Measurements from ENCODE around the gene ZNF846. TPM values are rescaled to one million over a fixed set of nuclear protein-coding genes. Genes with fewer than 3 reads are reported as not detected.

ZNF846 gene
- total RNA-seq, 1 donor from 2014 or later: 12.8 TPM

DNA sequence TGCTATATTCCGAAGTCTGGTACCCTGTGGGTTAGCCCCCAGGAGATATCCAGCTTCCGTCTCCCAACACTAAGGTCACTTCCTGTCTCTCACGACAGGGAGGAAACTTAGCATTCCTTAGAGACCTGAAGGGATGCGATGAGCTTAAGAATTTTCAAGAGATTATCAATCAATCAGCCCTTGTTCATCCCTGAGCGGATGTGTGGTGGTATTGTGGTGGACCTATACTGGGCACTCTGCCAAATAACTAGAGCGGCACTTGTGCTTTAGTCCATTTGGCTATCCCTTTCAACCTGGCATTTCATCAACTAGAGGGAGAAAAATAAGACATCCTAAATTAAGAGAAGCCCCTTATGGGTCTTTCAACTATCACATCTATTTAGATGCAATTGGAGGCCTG, 62.7 kb downstream of the ZNF846 start:
- H3K4me3 ChIP-seq: no peak overlapping the region
- TF ChIP-seq, protein P1, sequence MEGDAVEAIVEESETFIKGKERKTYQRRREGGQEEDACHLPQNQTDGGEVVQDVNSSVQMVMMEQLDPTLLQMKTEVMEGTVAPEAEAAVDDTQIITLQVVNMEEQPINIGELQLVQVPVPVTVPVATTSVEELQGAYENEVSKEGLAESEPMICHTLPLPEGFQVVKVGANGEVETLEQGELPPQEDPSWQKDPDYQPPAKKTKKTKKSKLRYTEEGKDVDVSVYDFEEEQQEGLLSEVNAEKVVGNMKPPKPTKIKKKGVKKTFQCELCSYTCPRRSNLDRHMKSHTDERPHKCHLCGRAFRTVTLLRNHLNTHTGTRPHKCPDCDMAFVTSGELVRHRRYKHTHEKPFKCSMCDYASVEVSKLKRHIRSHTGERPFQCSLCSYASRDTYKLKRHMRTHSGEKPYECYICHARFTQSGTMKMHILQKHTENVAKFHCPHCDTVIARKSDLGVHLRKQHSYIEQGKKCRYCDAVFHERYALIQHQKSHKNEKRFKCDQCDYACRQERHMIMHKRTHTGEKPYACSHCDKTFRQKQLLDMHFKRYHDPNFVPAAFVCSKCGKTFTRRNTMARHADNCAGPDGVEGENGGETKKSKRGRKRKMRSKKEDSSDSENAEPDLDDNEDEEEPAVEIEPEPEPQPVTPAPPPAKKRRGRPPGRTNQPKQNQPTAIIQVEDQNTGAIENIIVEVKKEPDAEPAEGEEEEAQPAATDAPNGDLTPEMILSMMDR (IDR thresholded peaks at IDR 0.05): no peak
- H3K27ac ChIP-seq: no peak overlapping the region
- H3K27me3 ChIP-seq: no peaks in the 10 kb centered on the region
- DNase-seq (ENCODE audit: extremely low spot score in 2 of 2): no peak
- intact Hi-C loops (cut with DNase I): no loop called here
- H3K4me1 ChIP-seq: no peaks in the 10 kb centered on the region
- no peaks in the 10 kb centered on the region for H3K9me3 ChIP-seq
- H3K36me3 ChIP-seq: no peaks in the 10 kb centered on the region

DNA sequence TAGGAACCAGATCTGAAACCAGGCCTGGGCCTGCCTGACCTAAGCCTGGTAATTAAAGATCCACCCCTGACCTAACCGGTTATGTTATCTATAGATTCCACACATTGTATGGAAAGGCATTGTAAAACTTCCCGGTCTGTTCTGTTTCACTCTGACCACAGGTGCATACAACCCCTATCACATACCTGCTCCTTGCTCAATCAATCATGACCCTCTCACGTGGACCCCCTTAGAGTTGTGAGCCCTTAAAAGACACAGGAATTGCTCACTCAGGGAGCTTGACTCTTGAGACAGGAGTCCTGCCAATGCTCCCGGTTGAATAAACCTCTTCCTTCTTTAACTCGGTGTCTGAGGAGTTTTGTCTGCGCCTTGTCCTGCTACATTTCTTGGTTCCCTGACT, 66.4 kb downstream of the ZNF846 start:
- Histone ChIP-seq H3K36me3 (no peaks in the 10 kb centered on the region), H3K27me3 (no peaks in the 10 kb centered on the region), H3K27ac (no peak overlapping the region), H3K9me3 (peaks cover 4% of the 10 kb centered on the region), H3K4me3 (no peak overlapping the region), H3K4me1 (no peaks in the 10 kb centered on the region)
- no peak for DNase-seq (ENCODE audit: extremely low spot score in 2 of 2)
- TF ChIP-seq, protein P1 (IDR thresholded peaks at IDR 0.05): no peak
- TF ChIP-seq POLR2AphosphoS5 (IDR thresholded peaks at IDR 0.05; ENCODE audit: insufficient read depth in 1 of 2, low read depth in 1 of 2) (no peak), POLR2A (IDR thresholded peaks at IDR 0.05) (no peak)
- intact Hi-C loops (cut with DNase I): no loop called here

Other genes starting within 250 kb of the ZNF846 start
- gene ZNF426, start 230.1 kb downstream of the ZNF846 start, total RNA-seq: 11.3 TPM
- 36.6 TPM for gene ZNF121, start 184.2 kb downstream of the ZNF846 start, total RNA-seq
- gene ZNF561, start 147.5 kb downstream of the ZNF846 start, total RNA-seq: 29.2 TPM
- gene ZNF562, start 93.6 kb downstream of the ZNF846 start, total RNA-seq: 36.3 TPM
- 39.8 TPM for gene FBXL12, start 50.3 kb upstream of the ZNF846 start, total RNA-seq
- 269 TPM for gene UBL5, start 59.2 kb upstream of the ZNF846 start, total RNA-seq
- 73.4 TPM for gene PIN1, start 66.6 kb upstream of the ZNF846 start, total RNA-seq
- 13.8 TPM for gene OLFM2, start 167.8 kb upstream of the ZNF846 start, total RNA-seq
- 13.3 TPM for gene COL5A3, start 241.8 kb upstream of the ZNF846 start, total RNA-seq
- gene RDH8, start 244.7 kb upstream of the ZNF846 start, total RNA-seq: not detected